GM19468 (cell line): ENCODE results near the gene SERTAD1.

Experiments used
- ATAC-seq: cut with Tn5 transposase; IDR thresholded peaks from one replicate; pipeline ENCODE4 v1.9.1; 2021; ENCODE audit warnings: mild to moderate bottlenecking, moderate library complexity, moderate number of reproducible peaks; ENCODE audit not compliant: unreplicated experiment; ENCODE audit errors: extremely low read depth

The SERTAD1 gene

DNA sequence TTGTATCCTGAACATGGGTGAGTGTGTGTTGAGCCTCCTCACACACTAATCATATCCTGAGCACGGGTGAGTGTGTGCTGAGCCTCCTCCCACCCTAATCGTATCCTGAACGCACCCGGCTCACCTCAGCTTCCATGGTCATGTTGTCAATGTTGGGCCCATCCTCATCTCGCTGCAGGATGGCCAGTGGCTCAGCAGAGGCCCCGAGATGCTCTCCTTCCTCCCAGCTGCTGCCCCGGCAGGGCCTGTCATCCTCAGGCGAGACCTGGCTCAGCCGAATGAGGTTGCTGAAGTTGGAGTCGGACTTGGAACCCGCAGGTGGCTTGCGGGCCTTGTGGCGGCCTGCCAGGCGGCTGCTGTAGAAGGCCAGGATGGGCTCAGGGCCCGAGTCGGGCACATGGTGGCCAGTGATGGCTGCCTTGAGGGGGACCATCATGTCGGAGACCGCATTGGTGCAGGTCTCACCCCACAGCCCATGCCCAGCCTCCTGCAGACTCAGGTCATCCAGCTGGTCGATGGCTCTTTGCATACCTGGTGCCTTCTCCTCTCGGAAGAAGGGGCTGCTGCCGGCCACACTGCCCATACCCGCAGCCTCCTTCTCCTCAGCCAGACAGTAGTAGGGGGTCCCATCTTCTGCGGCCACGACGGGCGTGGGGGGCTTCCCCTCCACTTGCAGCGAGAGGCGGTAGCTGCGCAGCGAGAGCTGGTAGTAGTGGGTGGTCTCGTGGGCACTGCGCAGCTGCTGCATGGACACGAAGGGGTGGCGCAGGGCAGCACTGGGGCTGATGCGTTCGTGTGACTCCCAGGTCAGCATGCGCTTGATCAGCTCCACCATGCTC, 45.4 kb downstream of the SERTAD1 start:
- ATAC-seq = no peak

GRCh38 chr19:40379446-40380198, 46.2 kb downstream of the SERTAD1 start:
- ATAC-seq = no peak

- no peak for ATAC-seq
These were observed 47.3 kb downstream of the SERTAD1 start for GRCh38 chr19:40378509-40378908.

GRCh38 chr19:40377876-40378385, 47.9 kb downstream of the SERTAD1 start:
- ATAC-seq = no peak

DNA sequence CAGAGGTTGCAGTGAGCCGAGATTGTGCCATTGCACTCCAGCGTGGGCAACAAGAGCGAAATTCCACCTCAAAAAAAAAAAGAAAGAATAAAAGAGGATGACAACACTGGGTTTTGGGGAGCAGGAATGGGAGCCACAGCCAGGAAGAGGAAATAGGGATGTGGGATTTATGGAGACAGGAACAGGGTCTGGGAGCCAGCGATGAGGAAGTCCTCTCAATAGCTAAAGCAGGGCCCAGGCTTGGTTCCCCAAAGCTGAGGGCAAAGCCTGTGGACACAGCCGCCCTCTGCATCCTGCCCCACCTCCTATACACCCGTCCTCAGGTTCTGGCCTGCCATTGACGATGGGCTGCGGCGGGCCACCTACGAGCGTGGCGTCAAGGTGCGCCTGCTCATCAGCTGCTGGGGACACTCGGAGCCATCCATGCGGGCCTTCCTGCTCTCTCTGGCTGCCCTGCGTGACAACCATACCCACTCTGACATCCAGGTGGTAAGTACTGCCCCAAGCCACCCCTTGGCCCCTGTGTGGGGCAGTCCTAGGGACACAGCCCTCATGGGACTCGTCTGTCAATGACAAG, 49.4 kb downstream of the SERTAD1 start:
- no peak for ATAC-seq

GRCh38 chr19:40374084-40374483, 51.7 kb downstream of the SERTAD1 start:
- no peak for ATAC-seq

DNA sequence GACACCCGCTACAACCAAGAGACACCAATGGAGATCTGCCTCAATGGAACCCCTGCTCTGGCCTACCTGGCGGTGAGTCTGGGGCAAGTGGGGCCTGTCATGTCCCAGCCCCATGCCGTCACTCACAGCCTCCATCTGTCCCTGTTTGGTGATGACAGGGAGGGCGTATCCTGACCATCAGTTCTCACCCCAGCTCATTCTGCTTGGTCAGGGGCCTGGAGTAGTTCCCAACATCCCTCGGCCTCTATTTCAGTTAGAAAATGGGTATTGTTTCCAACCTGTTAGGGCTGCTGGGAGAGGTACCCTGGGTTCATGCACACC, 54.0 kb downstream of the SERTAD1 start:
- no peak for ATAC-seq
